GM12878 (cell line): ENCODE results near the gene SH3BP1.

Source experiments
- HDAC2 ChIP-seq: fragments of 200-600 bp; sonication (generic); IDR thresholded peaks from 2 replicates; pipeline ENCODE4 v1.6.1; 2017
- JUND ChIP-seq: IDR thresholded peaks from 2 replicates; pipeline ENCODE4 v1.6.1; 2012; ENCODE audit warnings: low read depth, mild to moderate bottlenecking, low read length, improper control_type of control experiment, moderate library complexity
- POLR2AphosphoS5 ChIP-seq: IDR thresholded peaks from 2 replicates; pipeline ENCODE4 v1.6.1; 2011; ENCODE audit warnings: mild to moderate bottlenecking, low read length, inconsistent platforms
- TF ChIP-seq, protein P1 (sequence below), 3 experiments: IDR thresholded peaks in 2 of 3; conservative IDR thresholded peaks in 1 of 3; 2 replicates each; pipeline ENCODE4 v1.5.1; 2011; ENCODE audit warnings: low read depth in 3 of 3, low read length in 3 of 3, mild to moderate bottlenecking in 3 of 3, control low read depth in 2 of 3, moderate library complexity in 2 of 3, inconsistent platforms in 1 of 3, mixed read lengths in 1 of 3; ENCODE audit not compliant: control insufficient read depth in 2 of 3, insufficient read depth in 1 of 3; ENCODE audit errors: extremely low read depth in 1 of 3

GRCh38 chr22:37681001-37681424, 41.5 kb downstream of the SH3BP1 start:
- TF ChIP-seq, protein P1, sequence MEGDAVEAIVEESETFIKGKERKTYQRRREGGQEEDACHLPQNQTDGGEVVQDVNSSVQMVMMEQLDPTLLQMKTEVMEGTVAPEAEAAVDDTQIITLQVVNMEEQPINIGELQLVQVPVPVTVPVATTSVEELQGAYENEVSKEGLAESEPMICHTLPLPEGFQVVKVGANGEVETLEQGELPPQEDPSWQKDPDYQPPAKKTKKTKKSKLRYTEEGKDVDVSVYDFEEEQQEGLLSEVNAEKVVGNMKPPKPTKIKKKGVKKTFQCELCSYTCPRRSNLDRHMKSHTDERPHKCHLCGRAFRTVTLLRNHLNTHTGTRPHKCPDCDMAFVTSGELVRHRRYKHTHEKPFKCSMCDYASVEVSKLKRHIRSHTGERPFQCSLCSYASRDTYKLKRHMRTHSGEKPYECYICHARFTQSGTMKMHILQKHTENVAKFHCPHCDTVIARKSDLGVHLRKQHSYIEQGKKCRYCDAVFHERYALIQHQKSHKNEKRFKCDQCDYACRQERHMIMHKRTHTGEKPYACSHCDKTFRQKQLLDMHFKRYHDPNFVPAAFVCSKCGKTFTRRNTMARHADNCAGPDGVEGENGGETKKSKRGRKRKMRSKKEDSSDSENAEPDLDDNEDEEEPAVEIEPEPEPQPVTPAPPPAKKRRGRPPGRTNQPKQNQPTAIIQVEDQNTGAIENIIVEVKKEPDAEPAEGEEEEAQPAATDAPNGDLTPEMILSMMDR (IDR thresholded peaks at IDR 0.05 in 2 of 3, conservative IDR thresholded peaks at IDR 0.05 in 1 of 3; ENCODE audit: control insufficient read depth in 2 of 3, extremely low read depth in 1 of 3, insufficient read depth in 1 of 3, low read depth in 3 of 3, low read length in 3 of 3), result no peak
- TF ChIP-seq POLR2AphosphoS5 (no peak), HDAC2 (no peak), JUND (no peak)
